ENCODE data around the gene OR6C2.

The OR6C2 gene

DNA sequence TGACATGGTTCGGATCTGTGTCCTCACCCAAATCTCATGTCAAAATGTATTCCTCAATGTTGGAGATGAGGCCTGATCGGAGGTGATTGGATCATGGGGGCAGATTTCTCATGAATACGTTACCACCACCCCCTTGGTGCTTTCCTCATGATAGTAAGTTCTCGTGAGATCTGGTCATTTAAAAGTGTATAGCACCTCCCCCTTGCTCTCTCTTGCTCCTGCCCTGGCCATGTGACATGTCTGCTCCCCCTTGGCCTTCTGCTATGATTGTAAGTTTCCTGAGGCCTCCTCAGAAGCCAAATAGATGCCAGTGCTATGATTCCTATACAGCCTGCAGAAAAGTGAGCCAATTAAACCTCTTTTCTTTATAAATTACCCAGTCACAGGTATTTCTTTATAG, 55.4 kb downstream of the OR6C2 start:
- ChIA-PET CTCF (no interaction called here), POLR2A (no interaction called here)
- Histone ChIP-seq H3K36me3 (ENCODE audit: control insufficient read depth in 2 of 2, insufficient read depth in 1 of 2, low read length in 2 of 2) (no peaks in the 10 kb centered on the region), H3K4me3 (ENCODE audit: low read depth, low read length) (no peak overlapping the region), H3K27ac (ENCODE audit: extremely low read depth, low read depth, low read length) (no peak overlapping the region), H3K9me3 (ENCODE audit: control insufficient read depth, insufficient read depth, low read depth, low read length) (no peaks in the 10 kb centered on the region), H3K4me1 (ENCODE audit: control insufficient read depth, insufficient read depth, low read length) (no peaks in the 10 kb centered on the region)
- TF ChIP-seq ZSCAN5A (tag by site-specific recombination; IDR thresholded peaks at IDR 0.05), result no peak
- no peak for TF ChIP-seq ZNF350 (tag by site-specific recombination; IDR thresholded peaks at IDR 0.05)
- TF ChIP-seq, protein P1, sequence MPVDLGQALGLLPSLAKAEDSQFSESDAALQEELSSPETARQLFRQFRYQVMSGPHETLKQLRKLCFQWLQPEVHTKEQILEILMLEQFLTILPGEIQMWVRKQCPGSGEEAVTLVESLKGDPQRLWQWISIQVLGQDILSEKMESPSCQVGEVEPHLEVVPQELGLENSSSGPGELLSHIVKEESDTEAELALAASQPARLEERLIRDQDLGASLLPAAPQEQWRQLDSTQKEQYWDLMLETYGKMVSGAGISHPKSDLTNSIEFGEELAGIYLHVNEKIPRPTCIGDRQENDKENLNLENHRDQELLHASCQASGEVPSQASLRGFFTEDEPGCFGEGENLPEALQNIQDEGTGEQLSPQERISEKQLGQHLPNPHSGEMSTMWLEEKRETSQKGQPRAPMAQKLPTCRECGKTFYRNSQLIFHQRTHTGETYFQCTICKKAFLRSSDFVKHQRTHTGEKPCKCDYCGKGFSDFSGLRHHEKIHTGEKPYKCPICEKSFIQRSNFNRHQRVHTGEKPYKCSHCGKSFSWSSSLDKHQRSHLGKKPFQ (tag by site-specific recombination; IDR thresholded peaks at IDR 0.05), result no peak

DNA sequence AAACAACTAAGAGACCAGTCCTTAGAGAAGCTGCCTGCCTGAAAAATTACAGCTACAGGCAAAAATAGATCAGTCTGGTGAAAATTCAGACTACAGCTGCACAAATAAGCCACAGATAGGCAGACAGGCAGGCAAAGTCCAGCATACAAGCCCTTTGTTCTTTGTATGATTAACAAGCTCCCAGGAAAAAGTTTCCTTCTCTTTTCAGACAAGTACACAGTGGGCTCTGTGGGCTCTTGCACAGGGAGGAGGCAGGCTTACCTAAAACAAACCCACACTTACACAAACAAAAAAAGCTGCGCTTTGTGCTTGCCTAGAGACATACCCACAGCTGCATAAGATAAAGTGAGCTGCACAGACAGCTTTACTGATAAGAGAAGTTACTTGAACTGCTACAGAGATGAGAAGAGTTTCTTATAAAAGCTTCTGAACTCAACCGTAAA, 56.0 kb downstream of the OR6C2 start:
- H3K27ac ChIP-seq (ENCODE audit: extremely low read depth, low read depth, low read length), result no peak overlapping the region
- H3K36me3 ChIP-seq (ENCODE audit: control insufficient read depth in 2 of 2, insufficient read depth in 1 of 2, low read length in 2 of 2), result no peaks in the 10 kb centered on the region
- no peaks in the 10 kb centered on the region for H3K9me3 ChIP-seq (ENCODE audit: control insufficient read depth, insufficient read depth, low read depth, low read length)
- H3K4me1 ChIP-seq (ENCODE audit: control insufficient read depth, insufficient read depth, low read length), result no peaks in the 10 kb centered on the region
- TF ChIP-seq ZNF202 (tag by site-specific recombination; IDR thresholded peaks at IDR 0.05; ENCODE audit: borderline replicate concordance), result no peak
- no peak for TF ChIP-seq ZNF558 (tag by site-specific recombination; IDR thresholded peaks at IDR 0.05)
- no peak for TF ChIP-seq REPIN1 (tag by site-specific recombination; IDR thresholded peaks at IDR 0.05; ENCODE audit: low read depth)
- TF ChIP-seq ZNF670 (tag by site-specific recombination; IDR thresholded peaks at IDR 0.05; ENCODE audit: low read depth), result no peak
- TF ChIP-seq ZNF707 (tag by site-specific recombination; IDR thresholded peaks at IDR 0.05), result no peak
- no peak for TF ChIP-seq ZNF747 (tag by site-specific recombination; IDR thresholded peaks at IDR 0.05)
- ChIA-PET CTCF (no interaction called here), POLR2A (no interaction called here)
- H3K4me3 ChIP-seq (ENCODE audit: low read depth, low read length), result no peak overlapping the region

- H3K4me1 ChIP-seq (ENCODE audit: control insufficient read depth, insufficient read depth, low read length), result no peaks in the 10 kb centered on the region
- H3K4me3 ChIP-seq (ENCODE audit: low read depth, low read length), result no peak overlapping the region
- no peak for TF ChIP-seq ZNF416 (tag by site-specific recombination; IDR thresholded peaks at IDR 0.05)
- no peak for TF ChIP-seq KLF10 (tag by site-specific recombination; IDR thresholded peaks at IDR 0.05)
- no peaks in the 10 kb centered on the region for H3K9me3 ChIP-seq (ENCODE audit: control insufficient read depth, insufficient read depth, low read depth, low read length)
- no peak overlapping the region for H3K27ac ChIP-seq (ENCODE audit: extremely low read depth, low read depth, low read length)
- ChIA-PET CTCF (no interaction called here), POLR2A (no interaction called here)
- no peaks in the 10 kb centered on the region for H3K36me3 ChIP-seq (ENCODE audit: control insufficient read depth in 2 of 2, insufficient read depth in 1 of 2, low read length in 2 of 2)
Observed at GRCh38 chr12:55501601-55502000, 57.7 kb downstream of the OR6C2 start.

All from HEK293 (cell line).